Measurements from ENCODE around the gene OR52A5.
"Not testable (repeated sequence)": the region's sequence is repeated elsewhere in the genome, so short reads cannot be mapped to it uniquely, and the experiment has no call there.

Gene OR52A5

DNA sequence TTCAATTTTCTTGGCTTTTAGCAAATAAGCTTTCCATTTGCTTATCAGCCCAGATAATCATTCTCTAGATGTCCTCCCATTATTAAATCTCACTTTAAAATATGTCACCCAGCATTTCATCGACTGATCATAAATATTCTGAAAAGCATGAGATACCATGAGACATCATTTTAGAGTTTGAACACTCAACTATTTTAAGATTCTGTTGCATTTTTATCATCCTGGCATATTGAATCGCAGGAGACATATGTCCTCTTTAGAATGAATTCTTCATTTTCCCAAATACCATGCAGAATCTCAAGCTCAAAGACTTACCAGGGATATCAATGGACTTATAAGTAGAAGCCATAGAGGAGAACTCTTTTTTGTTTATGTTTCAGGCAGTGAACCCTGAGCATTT lies at the start of gene OR52A5:
Gene OR52A5, minus strand, starts transcription at position 361 of the 400 bp plus-strand sequence. CDS start 5,714 bp downstream, outside the sequence.
- no peak for DNase-seq

DNA sequence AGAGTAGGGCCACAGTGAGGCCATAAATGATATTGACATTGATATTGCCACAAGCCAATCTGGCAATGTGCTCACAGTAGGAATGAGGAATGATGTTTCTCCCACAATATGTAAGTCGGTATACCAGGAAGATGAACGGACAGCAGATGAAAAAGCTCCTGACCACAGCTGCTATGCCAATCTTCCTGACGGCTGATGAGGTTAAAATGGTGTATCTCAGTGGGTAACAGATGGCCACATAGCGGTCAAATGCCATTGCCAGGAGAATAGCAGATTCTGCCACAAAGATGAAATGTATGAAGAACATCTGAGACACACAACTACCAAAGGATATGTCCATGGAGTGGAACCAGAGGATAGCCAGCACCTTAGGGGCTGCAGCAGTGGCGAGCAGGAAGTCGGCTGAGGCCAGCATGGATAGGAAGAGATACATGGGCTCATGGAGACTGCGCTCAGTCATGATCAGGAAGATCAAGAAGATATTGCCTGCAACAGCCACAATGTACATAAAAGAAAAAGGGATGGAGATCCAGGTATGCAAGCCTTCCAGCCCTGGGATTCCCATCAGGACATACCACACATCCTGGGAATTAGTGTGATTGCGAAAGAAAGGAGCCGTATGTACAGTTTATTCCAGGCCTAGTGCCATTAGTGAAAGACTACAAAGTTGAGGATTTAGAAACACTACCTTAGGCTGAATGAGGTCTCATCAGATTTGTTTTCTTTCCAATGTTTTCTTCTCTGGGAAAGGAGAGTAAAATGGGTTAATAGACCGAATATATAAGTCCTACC lies 40.1 kb upstream of the OR52A5 start:
- no peak for DNase-seq

DNA sequence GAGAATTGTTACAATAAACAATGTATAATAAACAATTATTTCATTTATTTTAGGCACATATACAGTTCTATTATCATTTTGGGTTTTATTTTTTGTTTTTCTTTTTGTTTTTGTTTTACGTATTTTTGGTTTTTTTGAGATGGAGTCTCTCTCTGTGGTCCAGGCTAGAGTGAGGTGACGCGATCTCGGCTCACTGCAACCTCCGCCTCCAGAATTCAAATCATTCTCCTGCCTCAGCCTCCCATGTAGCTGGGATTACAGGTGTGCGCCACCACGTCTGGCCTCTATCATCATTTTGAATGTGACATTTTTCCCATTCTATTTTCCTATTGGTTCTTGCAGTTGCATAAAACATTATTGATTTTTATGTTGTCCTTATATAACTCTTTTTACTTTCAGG lies 36.8 kb upstream of the OR52A5 start:
- no peak for DNase-seq

DNA sequence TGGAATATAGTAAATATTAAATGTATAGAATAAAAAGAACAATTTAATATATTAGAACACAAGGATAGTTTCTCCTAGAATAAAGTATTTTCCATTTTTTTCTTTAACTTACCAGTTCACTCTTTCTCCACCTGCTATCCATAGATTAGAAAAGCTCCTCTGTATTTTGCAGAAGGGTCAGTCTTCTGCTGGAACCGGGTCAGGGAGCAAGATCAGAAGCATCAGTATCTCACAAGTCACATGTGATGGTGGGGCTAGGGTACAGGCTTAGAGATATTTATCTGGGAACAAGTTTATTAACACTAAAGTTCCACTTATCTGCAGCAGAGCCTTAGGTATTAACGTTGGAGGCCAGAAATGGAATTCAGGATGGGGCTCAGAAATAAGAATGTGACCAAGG lies 33.7 kb upstream of the OR52A5 start:
- DNase-seq = no peak

DNA sequence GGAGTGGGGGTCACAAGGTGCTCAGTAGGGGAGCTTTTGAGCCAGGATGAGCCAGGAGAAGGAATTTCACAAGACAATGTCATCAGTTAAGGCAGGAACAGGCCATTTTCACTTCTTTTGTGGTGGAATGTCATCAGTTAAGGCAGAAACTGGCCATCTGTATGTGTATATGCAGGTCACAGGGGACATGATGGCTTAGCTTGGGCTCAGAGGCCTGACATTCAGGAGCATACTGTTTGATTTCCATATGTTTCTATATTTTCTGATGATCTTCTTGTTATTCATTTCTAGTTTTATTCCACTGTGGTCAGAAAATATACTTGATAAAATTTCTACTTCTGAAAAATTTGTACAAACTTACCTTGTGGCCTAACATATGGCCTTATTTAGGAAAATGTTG lies 27.7 kb upstream of the OR52A5 start:
- DNase-seq = not testable (repeated sequence)

DNA sequence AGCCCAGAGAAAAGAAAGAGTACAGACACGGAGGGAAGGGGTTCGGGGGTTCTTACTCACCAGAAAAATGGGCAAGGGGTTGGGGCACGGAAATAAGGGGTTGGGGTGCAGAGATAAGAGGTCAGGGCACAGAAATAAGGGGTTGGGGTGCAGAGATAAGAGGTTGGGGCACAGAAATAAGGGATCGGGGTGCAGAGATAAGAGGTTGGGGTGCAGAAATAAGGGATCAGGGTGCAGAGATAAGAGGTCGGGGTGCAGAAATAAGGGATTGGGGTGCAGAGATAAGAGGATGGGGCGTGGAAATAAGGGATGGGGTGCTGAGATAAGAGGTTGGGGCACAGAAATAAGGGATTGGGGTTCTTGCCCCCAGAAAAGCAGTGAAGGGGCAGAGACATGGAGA lies 26.7 kb upstream of the OR52A5 start:
- not testable (repeated sequence) for DNase-seq

DNA sequence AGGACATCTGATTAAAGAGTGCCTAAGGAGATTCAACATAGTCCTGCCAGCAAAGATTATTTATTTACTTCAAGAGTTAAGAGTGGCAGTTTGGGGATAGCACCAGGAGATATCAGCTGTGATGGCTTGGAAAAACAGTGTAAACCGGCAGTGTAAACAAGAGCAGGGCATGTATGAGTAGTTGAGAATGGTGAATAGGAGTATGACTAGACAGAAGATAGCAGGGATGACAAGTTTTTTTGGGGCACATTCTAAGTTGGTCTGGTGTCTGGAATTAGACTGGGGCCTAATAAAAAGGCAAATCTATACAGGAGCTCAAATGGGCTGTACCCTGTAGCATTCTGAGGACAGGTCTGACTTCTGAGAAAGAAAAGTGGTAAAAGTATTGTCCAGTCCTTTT lies 22.9 kb upstream of the OR52A5 start:
- not testable (repeated sequence) for DNase-seq

DNA sequence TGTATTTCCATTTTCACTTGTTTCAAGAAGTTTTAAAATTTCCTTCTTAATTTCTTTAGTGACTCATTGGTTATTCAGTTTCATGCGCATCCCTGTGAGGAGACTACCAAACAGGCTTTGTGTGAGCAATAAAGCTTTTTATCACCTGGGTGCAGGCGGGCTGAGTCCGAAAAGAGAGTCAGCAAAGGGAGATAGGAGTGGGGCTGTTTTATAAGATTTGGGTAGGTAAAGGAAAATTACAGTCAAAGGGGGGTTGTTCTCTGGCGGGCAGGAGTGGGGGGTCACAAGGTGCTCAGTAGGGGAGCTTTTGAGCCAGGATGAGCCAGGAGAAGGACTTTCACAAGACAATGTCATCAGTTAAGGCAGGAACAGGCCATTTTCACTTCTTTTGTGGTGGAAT lies 22.1 kb upstream of the OR52A5 start:
- DNase-seq = not testable (repeated sequence)

DNA sequence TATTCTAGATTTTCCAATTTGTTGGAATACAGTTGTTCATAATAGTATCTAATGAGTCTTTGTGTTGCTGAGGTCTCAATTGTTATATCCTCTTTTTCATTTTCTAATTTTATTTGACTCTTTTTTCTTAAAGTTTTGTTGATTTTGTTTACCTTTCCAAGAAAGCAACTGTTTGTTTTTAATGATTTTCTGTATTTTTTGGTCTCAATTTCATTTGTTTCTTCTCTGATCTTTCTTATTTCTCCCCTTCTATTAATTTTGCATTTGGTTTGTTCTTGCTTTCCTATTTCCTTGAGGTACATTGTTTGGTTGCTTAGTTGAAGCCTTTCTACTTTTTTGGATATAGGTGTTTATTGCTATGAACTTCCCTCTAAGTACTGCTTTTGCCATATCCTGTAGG lies 21.6 kb upstream of the OR52A5 start:
- no peak for DNase-seq

DNA sequence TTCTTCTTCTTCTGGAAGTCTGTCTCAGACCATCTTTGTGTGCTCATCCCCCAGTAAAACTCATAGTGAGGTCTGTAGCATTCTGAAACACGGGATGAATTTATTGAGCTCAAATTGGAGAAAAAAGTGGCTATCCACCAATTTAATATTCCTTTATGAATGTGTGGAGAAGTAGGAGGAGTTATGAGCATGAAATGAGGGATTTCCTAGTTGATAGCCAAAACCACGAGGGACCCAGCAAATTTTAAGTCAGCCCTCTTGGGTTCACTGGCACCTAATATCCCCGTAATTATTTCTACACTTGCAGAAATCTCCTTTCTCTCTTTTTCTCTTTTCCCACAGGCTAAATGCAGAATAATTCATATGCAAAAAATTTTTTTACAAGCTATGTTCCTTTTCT lies 16.5 kb upstream of the OR52A5 start, which contains the start of gene OR52A1:
Gene OR52A1, minus strand, starts transcription at position 101 of the 400 bp plus-strand sequence. CDS start 2,388 bp downstream, outside the sequence.
- DNase-seq = no peak

DNA sequence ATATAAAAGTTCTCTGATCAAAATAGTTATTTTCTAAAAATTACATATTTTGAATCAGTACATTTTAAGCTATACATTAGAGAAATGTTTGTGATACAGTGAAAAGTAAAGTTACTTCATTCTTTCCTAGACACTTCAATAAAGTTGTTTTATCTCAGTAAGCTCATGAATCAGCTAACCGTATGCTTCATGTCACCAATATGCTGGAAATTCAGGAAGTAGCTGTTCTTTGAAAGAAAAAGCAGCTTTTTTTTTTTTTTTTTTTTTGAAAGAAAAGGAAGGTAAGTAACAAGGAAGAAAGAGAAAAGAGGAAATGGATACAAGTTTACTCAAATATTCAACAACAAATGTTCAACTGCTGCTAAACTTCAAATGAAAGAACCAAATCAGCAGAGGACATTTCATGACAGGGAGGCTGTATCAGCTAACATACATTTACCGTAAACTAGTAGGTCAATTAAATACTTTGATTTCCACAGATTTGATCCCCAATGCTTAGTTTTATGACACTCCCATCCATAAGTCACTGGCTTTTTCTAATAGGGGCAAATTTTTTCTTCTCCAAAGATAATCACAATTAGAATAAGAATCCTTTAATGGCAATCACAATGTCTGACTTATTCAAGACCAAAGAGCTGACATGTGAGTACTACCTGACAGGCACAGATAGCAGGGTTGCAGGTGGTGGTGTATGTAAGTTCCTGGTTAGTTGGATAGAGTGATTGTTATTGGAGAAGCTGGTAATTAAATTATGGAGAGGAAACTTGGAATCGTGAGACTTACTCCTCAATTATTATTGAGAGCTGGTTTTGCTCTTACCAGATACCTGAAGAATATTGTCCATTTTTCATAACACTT lies 15.6 kb upstream of the OR52A5 start:
- no peak for DNase-seq

DNA sequence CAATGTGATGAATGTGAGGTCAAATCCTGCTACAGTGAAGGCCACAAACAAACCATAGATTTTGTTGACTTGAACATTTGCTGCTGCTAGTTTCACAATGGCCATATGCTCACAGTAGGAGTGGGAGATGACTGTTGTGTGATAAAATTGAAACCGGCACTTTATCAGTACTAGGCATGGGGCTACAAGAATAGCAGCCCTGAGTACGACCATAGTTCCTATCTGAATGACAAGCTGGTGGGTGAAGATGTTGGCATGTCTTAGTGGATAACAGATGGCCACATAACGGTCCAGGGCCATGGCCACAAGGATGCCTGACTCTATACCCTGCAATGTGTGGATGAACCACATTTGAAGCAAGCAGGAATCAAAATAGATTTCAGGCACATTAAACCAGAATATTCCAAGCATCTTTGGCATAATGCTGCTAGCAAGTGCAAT lies 13.6 kb upstream of the OR52A5 start:
- no peak for DNase-seq

DNA sequence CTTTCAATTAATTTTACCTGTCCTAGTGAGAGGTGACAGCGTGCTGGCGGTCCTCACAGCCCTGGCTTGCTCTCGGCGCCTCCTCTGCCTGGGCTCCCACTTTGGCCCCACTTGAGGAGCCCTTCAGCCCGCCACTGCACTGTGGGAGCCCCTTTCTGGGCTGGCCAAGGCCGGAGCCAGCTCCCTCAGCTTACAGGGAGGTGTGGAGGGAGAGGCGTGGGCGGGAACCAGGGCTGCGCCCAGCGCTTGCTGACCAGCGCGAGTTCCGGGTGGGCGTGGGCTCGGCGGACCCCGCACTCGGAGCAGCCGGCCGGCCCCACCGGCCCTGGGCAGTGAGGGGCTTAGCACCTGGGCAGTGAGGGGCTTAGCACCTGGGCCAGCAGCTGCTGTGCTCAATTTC lies 6.0 kb upstream of the OR52A5 start:
- not testable (repeated sequence) for DNase-seq

DNA sequence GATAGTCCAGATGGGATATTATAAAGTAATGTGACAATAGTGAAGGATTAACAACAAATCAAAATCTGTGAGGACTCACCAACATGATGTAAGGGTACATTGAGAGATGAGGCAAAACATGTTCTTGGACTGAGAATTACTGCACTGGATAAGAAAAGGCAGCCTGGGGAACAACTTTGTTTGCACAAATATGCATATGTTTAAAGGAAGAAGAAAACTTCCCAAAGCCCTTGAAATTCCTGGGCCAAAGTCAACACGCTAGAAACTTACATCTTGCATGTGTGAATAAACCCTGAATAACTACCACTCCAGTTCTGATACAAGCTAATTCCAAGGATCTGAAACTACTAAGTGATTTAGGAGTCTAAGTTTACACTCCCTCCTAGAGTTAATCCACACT lies 1.1 kb downstream of the OR52A5 start:
- no peak for DNase-seq

DNA sequence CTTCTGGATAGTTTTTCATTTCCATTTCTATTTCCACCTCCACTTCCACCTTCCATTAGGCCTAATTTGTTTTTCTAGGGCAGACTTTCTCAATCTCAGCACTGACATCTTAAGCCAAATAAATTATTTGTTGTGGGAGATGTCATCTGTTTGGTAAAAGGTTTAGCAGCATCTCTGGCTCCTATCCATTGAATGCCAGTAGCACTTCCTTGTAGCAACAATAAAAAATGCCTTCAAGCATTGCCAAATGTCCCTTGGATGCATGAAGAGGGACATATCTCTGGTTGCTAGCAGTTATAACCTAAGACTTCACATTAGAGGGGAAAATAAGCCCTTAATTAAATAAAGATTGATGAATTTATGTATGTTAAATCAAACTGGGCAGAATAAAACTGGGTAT lies 1.9 kb downstream of the OR52A5 start:
- DNase-seq = no peak

DNA sequence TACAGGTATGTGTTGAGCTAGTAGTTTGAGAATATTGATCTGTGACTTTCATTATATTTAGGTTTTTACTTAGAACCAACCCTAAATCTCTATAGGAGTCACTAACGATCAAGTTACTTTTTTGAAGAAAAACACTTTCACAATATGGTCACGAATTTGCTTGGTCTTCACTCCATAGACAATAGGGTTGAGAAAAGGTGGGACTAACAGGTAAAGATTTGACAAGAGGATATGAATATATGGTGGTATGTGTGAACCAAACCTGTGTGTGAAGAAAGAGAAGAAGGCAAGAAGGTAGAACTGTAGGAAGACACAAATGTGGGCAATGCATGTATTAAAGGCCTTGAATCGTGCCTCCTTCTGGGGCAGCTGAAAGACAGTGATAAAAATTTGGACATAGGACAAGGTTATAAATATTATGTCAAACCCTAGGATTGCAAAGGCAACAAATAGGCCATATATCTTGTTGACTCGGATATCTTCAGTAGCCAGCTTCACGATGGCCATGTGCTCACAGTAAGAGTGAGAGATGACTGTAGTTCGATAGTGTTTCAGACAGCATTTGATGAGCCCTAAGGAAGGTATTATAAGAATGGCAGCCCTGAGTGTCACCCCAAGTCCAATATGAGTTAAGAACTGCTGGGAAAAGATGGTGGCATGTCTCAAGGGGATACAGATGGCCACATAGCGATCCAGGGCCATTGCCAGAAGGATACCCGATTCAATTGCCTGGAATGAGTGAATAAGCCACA lies 6.4 kb downstream of the OR52A5 start:
- no peak for DNase-seq

DNA sequence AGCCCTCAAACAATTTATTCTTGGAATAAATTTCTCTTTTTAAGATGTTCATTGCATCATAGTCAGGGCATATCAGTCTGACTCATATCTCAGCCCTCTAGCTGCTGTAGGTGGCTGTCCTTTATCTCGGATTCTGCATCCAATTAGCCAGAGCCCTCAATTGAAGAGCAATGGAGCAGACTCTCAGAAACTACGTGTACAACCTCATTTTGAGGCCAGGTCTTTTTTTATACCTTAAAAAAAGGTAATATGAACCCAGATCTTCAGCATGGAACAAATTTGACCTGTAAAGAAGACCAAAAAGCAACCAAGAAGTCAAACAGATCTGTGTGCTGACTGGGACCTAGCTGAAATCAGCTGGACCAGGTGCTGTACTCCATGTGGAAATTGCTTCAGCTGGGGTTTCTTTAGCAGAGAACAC lies 8.7 kb downstream of the OR52A5 start:
- DNase-seq = peak; percentile 2

DNA sequence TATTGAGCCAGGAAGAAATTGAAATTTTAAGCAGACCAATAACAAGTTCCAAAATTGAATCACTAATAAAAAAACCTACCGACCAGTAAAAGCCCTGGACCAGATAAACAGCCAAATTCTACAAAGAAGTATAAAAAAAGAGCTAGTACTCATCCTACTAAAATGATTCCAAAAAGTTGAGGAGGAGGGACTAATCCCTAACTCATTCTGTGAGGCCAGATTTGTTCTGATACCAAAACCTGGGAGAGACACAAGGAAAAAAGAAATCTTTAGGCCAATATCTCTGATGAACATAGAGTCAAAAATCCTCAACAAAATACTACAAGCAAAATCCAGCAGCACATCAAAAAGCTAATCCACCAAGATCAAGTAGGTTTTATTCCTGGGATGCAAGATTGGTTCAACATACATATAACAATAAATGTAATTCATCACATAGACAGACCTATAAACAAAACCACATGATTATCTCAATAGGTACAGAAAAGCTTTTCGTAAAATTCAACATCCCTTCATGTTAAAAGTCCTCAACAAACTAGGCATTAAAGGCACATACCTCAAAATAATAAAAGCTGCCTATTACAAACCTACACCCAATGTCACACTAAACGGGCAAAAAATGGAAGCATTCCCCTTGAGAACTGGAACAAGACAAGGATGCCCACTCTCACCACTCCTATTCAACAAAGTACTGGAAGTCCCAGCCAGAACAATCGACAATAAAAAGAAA lies 13.1 kb downstream of the OR52A5 start:
- DNase-seq = no peak

DNA sequence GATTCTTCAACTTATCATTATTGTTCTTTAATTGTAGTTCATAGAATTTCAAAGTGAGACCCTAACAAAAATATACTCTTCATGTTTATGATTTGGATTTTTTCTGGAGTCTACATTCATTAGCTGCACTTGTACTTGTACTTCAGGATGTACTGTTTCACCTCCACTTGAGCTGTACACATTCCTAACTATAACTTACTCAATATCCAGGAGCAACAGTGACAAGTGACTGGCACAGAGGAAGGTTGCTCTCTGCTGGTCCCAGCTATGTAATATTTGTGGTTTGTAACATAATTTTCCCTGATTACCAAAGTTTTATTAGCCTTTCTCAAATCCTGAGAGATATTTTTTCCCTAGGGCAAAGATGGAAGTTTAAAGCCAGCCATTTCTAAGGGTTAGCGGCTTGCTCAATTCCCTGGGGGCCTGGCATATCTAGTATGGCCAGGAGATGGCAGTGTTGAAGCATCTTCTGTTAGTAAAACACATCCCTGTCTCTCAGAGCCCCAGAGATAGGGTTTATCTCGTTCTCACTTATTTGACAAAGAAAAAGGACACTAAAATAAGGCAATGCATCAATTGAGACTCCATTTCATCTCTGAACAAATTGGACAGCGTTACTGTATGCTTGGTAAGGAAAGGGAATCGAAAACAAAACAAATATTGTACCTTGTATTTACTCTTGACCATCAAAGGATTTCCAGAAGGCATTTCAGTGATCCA lies 14.2 kb downstream of the OR52A5 start:
- peak; percentile 72 for DNase-seq

DNA sequence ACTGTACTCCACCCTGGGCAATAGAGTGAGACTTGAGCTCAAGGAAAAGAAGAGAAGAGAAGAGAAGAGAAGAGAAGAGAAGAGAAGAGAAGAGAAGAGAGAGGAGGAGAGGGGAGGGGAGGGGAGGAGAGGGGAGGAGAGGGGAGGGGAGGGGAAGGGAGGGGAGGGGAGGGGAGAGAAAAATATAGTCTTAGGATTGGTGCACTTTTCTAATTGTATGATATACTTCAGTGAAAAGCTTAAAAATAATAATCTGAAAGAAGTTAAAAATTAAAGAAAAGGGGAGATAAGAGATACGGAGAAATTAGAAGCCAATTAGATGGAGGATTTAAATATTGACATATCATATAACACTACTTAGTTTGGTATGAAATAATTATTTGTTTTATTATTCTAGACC lies 19.3 kb downstream of the OR52A5 start:
- no peak for DNase-seq

DNA sequence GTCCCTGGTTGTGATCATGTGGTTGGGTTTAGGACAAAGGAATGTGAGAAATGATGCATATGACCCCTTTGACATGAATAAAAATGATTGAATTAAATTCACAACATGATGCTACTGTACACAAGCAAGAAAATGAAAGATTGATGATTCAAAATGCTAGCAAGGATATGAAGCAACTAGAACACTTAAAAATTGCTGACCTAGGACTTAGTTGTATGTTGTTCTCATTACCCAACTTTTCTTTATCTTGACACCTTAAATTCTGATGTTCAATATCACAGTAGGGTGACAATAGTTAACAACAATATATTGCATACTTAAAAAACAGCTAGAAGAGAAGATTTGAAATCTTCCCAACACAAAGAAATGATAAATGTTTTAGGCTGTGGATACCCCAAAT lies 20.6 kb downstream of the OR52A5 start:
- DNase-seq = no peak

DNA sequence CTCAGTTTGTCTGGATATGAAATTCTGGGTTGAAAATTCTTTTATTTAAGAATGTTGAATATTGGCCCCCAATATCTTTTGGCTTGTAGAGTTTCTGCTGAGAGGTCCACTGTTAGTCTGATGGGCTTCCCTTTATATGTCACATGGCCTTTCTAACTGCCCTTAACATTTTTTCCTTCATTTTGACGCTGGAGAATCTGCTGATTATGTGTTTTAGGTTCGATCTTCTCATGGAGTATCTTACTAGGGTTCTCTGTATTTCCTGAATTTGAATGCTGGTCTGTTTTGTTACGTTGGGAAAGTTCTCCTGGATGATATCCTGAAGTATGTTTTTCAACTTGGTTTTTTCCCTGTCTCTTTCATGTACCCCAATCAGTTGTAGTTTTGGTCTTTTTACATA lies 22.8 kb downstream of the OR52A5 start:
- DNase-seq = no peak

All from fibroblast of skin of right quadriceps (primary cell).